Esophagus muscularis mucosa (tissue), 4 donors: ENCODE data around the gene PPIA. TPM values are rescaled to one million over a fixed set of nuclear protein-coding genes. Genes with fewer than 3 reads are reported as not detected.

ENCODE experiments used
- DNase-seq: peaks from one replicate; pipeline ENCODE4 v3.0.0-alpha.2; 2017; ENCODE audit errors: extremely low spot score
- H3K27ac ChIP-seq, 4 donors: fragments of 200-600 bp; sonication (generic); replicated peaks in 1 of 4; 1 replicate in 3 of 4; 2 replicates in 1 of 4; pipeline ENCODE4 v1.5.1; 2016 to 2019; ENCODE audit warnings: mild to moderate bottlenecking in 1 of 4
- H3K27me3 ChIP-seq, 4 donors: fragments of 200-600 bp; sonication (generic); one replicate each; pipeline versions ENCODE4 v1.5.1 to v1.6.0; 2016 to 2019
- H3K36me3 ChIP-seq, 4 donors: fragments of 200-600 bp; sonication (generic); one replicate each; pipeline ENCODE4 v1.5.1; 2016 to 2019
- H3K4me1 ChIP-seq, 4 donors: fragments of 200-600 bp; sonication (generic); one replicate each; pipeline ENCODE4 v1.5.1; 2016 to 2019
- H3K4me3 ChIP-seq, 4 donors: fragments of 200-600 bp; sonication (generic); 1 replicate in 2 of 4; 2 replicates in 2 of 4; pipeline ENCODE4 v1.5.1; 2016 to 2019; ENCODE audit warnings: mild to moderate bottlenecking in 4 of 4, moderate library complexity in 1 of 4
- H3K9me3 ChIP-seq, 4 donors: fragments of 200-600 bp; sonication (generic); 1 replicate in 3 of 4; 2 replicates in 1 of 4; pipeline ENCODE4 v1.5.1; 2016 to 2019
- EP300 ChIP-seq: sonication (generic); formaldehyde crosslinking; IDR thresholded peaks from one replicate; pipeline ENCODE4 v1.6.1; 2017; ENCODE audit warnings: antibody characterized with exemption
- POLR2A ChIP-seq: fragments of 450-650 bp; IDR thresholded peaks from one replicate; pipeline ENCODE4 v1.6.1; 2017; ENCODE audit warnings: antibody characterized with exemption, moderate library complexity, mild to moderate bottlenecking, low read depth
- POLR2AphosphoS5 ChIP-seq, 2 donors: sonication (generic); formaldehyde crosslinking; IDR thresholded peaks; one replicate each; pipeline ENCODE4 v1.6.1; 2017; ENCODE audit warnings: antibody characterized with exemption in 2 of 2
- WGBS: methylation state at CpG from one replicate; pipeline ENCODE4 v1.1.5; 2018; 5-methylcytosine and 5-hydroxymethylcytosine counted together
- intact Hi-C: fragments of 100-400 bp; cut with DNase I; formaldehyde crosslinking; loops from one replicate; pipeline ENCODE4 v1.15.1; 2023
- total RNA-seq, 4 donors: library from RNA; depleted of rRNA; stranded (reverse); fragments of >200 nt; gene quantifications; one replicate each; pipeline versions ENCODE4 v1.1.0 to v1.2.1, GENCODE V29; 2016
- TF ChIP-seq, protein P1 (sequence below), 3 experiments: fragments of 200-600 bp in 2 of 3; fragments of 450-650 bp in 1 of 3; sonication (generic) in 2 of 3; IDR thresholded peaks; one replicate each; pipeline ENCODE4 v1.5.1; 2017 to 2019; ENCODE audit warnings: antibody characterized with exemption in 3 of 3, mild to moderate bottlenecking in 2 of 3, moderate library complexity in 1 of 3

PPIA gene
- total RNA-seq, 4 donors from 2014 or later: 1,223 to 1,666 (median 1,462) TPM

DNA sequence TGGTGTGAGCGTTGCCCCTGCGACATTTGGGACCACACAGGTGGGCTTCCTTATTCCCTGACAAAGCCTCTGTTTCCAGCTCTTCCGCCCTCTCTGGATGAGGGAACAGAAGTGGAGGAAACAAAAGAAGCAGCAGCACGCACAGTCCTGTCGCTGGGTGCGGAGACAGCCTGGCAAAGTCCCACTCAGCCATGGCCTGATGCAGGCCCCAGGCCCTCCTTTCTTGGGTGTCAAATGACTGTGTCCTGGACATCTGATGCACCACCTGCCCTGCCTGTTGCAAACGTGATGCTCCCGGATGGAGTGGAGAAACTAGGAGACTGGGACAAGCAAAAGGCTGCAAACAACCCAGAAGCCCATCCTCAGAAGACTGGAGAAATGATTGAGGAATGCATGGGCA, 27.1 kb upstream of the PPIA start:
- Histone ChIP-seq H3K36me3 (peaks cover 30 to 35% (median 35%) of the 10 kb centered on the region in 4 donors), H3K4me1 (peaks cover 36 to 45% (median 43%) of the 10 kb centered on the region in 4 donors), H3K27ac (peak overlapping the region; percentile 77 to 83 (median 80)), H3K4me3 (peak overlapping the region in 2 of 4 donors; percentile 32 to 36), H3K27me3 (no peaks in the 10 kb centered on the region), H3K9me3 (no peaks in the 10 kb centered on the region)
- intact Hi-C loops: no loop called here
- WGBS: 51% methylated on average over 7 of the region's 8 CpGs
- TF ChIP-seq, protein P1, sequence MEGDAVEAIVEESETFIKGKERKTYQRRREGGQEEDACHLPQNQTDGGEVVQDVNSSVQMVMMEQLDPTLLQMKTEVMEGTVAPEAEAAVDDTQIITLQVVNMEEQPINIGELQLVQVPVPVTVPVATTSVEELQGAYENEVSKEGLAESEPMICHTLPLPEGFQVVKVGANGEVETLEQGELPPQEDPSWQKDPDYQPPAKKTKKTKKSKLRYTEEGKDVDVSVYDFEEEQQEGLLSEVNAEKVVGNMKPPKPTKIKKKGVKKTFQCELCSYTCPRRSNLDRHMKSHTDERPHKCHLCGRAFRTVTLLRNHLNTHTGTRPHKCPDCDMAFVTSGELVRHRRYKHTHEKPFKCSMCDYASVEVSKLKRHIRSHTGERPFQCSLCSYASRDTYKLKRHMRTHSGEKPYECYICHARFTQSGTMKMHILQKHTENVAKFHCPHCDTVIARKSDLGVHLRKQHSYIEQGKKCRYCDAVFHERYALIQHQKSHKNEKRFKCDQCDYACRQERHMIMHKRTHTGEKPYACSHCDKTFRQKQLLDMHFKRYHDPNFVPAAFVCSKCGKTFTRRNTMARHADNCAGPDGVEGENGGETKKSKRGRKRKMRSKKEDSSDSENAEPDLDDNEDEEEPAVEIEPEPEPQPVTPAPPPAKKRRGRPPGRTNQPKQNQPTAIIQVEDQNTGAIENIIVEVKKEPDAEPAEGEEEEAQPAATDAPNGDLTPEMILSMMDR (IDR thresholded peaks at IDR 0.05): no peak
- no peak for TF ChIP-seq POLR2A
- TF ChIP-seq POLR2AphosphoS5 (IDR thresholded peaks at IDR 0.05): no peak
- no peak for TF ChIP-seq EP300
- no peak for DNase-seq

DNA sequence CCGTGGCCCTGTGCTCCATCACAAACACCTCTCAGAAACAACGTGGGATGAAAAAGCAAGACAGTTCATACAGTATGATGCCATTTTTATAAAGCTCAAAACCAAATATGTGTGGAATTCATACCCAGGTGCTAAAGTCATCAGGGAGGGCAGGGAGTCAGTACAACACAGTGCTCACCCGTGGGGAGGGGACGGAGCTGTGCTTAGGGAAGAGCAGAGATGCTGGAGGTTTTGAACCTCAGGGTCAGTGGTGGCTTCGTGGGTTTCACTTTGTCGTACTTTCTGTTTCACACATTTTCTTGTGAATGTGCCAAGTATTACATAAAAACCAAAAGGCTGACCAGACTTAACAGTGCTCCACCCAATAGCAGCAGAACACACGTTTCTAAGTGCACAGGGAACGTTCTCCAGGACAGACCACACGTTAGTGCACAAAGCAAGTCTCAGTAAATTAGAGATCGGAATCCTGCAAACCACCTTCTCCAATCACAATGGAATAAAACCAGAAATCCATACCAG, 26.6 kb upstream of the PPIA start:
- Histone ChIP-seq H3K4me3 (peak overlapping the region; percentile 21 to 36 (median 32)), H3K4me1 (peaks cover 36 to 45% (median 43%) of the 10 kb centered on the region in 4 donors), H3K36me3 (peaks cover 26 to 31% (median 30%) of the 10 kb centered on the region in 4 donors), H3K27me3 (no peaks in the 10 kb centered on the region), H3K9me3 (no peaks in the 10 kb centered on the region), H3K27ac (peak overlapping the region; percentile 77 to 83 (median 80))
- intact Hi-C loops: no loop called here
- WGBS: 17% methylated on average over 10 of the region's 10 CpGs
- no peak for TF ChIP-seq POLR2A
- TF ChIP-seq, protein P1 (IDR thresholded peaks at IDR 0.05): no peak
- TF ChIP-seq POLR2AphosphoS5 (IDR thresholded peaks at IDR 0.05): peak; percentile 44 to 75
- TF ChIP-seq EP300: no peak
- DNase-seq: no peak

DNA sequence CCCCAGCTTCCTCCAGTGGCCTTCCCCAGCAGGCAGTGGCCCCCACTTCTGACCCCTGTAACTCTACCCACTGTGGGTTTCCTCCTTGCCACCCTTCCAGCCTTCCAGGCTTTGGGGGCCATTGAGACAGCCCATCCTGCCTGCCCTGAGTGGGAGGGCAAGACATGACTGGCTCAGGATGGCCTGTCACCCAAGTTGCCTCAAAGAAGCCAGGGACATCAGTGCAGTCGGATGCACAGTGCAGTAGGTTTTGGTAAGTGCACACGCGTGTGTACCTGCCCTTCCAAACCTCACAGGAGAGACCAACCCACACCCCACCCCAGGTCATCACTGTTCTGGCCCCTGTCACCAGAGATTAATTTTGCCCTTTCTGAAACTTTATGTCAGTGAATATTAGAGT, 25.1 kb upstream of the PPIA start:
- DNase-seq: no peak
- no peaks in the 10 kb centered on the region for H3K9me3 ChIP-seq
- H3K4me1 ChIP-seq: peaks cover 36 to 45% (median 43%) of the 10 kb centered on the region in 4 donors
- H3K27ac ChIP-seq: peak overlapping the region in 3 of 4 donors; percentile 77 to 83 (median 79)
- H3K4me3 ChIP-seq: no peak overlapping the region
- intact Hi-C loops: no loop called here
- TF ChIP-seq, protein P1 (IDR thresholded peaks at IDR 0.05): no peak
- TF ChIP-seq EP300 (no peak), POLR2A (no peak), POLR2AphosphoS5 (IDR thresholded peaks at IDR 0.05) (no peak)
- no peaks in the 10 kb centered on the region for H3K27me3 ChIP-seq
- 85% methylated on average over 3 of the region's 3 CpGs for WGBS
- H3K36me3 ChIP-seq: peaks cover 10 to 15% (median 15%) of the 10 kb centered on the region in 4 donors

DNA sequence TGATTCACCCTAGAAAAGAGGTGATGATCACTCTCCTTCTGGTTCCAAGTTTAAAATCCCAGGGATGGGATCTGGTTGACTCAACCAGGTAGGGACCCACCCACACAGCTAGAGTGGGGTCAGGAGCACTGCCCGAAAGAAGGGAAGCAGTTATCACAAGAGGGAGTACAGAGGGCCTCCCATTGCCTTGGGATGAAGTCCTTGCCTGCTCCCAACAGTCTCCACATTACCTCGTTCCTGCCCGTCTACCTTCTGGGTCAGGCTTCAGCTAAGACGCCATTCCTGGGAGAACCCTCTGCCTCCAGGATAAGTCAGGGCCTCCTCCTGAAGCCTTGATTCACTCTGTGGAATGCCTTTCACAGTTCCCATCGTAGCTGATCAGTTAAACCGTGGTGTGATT, 24.0 kb upstream of the PPIA start:
- Histone ChIP-seq H3K27me3 (no peaks in the 10 kb centered on the region), H3K27ac (no peak overlapping the region), H3K36me3 (peaks cover 0 to 5% (median 4%) of the 10 kb centered on the region in 4 donors), H3K9me3 (no peaks in the 10 kb centered on the region), H3K4me1 (peaks cover 33 to 38% (median 37%) of the 10 kb centered on the region in 4 donors), H3K4me3 (no peak overlapping the region)
- 77% methylated on average over 6 of the region's 6 CpGs for WGBS
- TF ChIP-seq EP300 (no peak), POLR2A (no peak), POLR2AphosphoS5 (IDR thresholded peaks at IDR 0.05) (no peak)
- TF ChIP-seq, protein P1 (IDR thresholded peaks at IDR 0.05): no peak
- DNase-seq: no peak
- intact Hi-C loops: no loop called here
